Peyer's patch (tissue), 4 donors: ENCODE measurements around the gene NAV2. TPM values are rescaled to one million over a fixed set of nuclear protein-coding genes. Genes with fewer than 3 reads are reported as not detected.

Source experiments
- DNase-seq, 3 donors: peaks; one replicate each; pipeline ENCODE4 v3.0.0-alpha.2; 2017 to 2019
- H3K27ac ChIP-seq, 4 donors: fragments of 200-600 bp; sonication (generic); one replicate each; pipeline ENCODE4 v1.5.1; 2016 to 2019
- H3K27me3 ChIP-seq, 2 donors: fragments of 200-600 bp; sonication (generic); one replicate each; pipeline ENCODE4 v1.5.1; 2019
- H3K36me3 ChIP-seq, 3 donors: fragments of 200-600 bp; sonication (generic); one replicate each; pipeline ENCODE4 v1.5.1; 2016 to 2019
- H3K4me1 ChIP-seq, 4 donors: fragments of 200-600 bp; sonication (generic); one replicate each; pipeline ENCODE4 v1.5.1; 2016 to 2019
- H3K4me3 ChIP-seq, 4 donors: fragments of 200-600 bp; sonication (generic); 1 replicate in 3 of 4; 2 replicates in 1 of 4; pipeline ENCODE4 v1.5.1; 2016 to 2019; ENCODE audit warnings: mild to moderate bottlenecking in 1 of 4
- H3K9me3 ChIP-seq, 4 donors: fragments of 200-600 bp; sonication (generic); one replicate each; pipeline ENCODE4 v1.5.1; 2016 to 2019; ENCODE audit warnings: mild to moderate bottlenecking in 1 of 4
- CTCF ChIP-seq, 6 experiments: fragments of 450-650 bp in 4 of 6; fragments of 200-600 bp in 2 of 6; sonication (generic) in 1 of 6; IDR thresholded peaks; one replicate each; pipeline ENCODE4 v1.5.1; 2017 to 2019; ENCODE audit warnings: antibody characterized with exemption in 6 of 6, mild to moderate bottlenecking in 3 of 6, moderate library complexity in 1 of 6
- POLR2A ChIP-seq, 2 donors: fragments of 450-650 bp; IDR thresholded peaks; one replicate each; pipeline ENCODE4 v1.5.1; 2017; ENCODE audit warnings: antibody characterized with exemption in 2 of 2, mild to moderate bottlenecking in 2 of 2, moderate library complexity in 2 of 2
- total RNA-seq, 4 donors: library from RNA; depleted of rRNA; stranded (reverse); fragments of >200 nt; gene quantifications; one replicate each; pipeline ENCODE4 v1.1.0, GENCODE V29; 2016

Gene NAV2
- total RNA-seq, 4 donors from 2014 or later = 6.0 to 48.7 (median 20.1) TPM

- H3K4me1 ChIP-seq = peaks cover 0 to 7% (median 0%) of the 10 kb centered on the region in 4 donors
- no peaks in the 10 kb centered on the region for H3K36me3 ChIP-seq
- peak overlapping the region; percentile 5 to 58 (median 43) for H3K4me3 ChIP-seq
- TF ChIP-seq POLR2A (IDR thresholded peaks at IDR 0.05) = no peak
- peak in 5 of 6 experiments; percentile 38 to 84 (median 75) for TF ChIP-seq CTCF (IDR thresholded peaks at IDR 0.05)
- no peaks in the 10 kb centered on the region for H3K9me3 ChIP-seq
- H3K27me3 ChIP-seq = no peaks in the 10 kb centered on the region
- no peak overlapping the region for H3K27ac ChIP-seq
- peak; percentile 19 to 74 (median 65) for DNase-seq
Measured at GRCh38 chr11:20131788-20132666, 419.4 kb downstream of the NAV2 start.

- Histone ChIP-seq H3K27ac (no peak overlapping the region), H3K4me3 (peak overlapping the region in 1 of 4 donors; percentile 52), H3K36me3 (no peaks in the 10 kb centered on the region), H3K4me1 (peaks cover 0 to 7% (median 0%) of the 10 kb centered on the region in 4 donors), H3K27me3 (no peaks in the 10 kb centered on the region), H3K9me3 (no peaks in the 10 kb centered on the region)
- no peak for DNase-seq
- no peak for TF ChIP-seq POLR2A (IDR thresholded peaks at IDR 0.05)
- no peak for TF ChIP-seq CTCF (IDR thresholded peaks at IDR 0.05)
Measured at GRCh38 chr11:20132667-20133039, 420.0 kb downstream of the NAV2 start.

- Histone ChIP-seq H3K36me3 (no peaks in the 10 kb centered on the region), H3K27ac (no peak overlapping the region), H3K9me3 (no peaks in the 10 kb centered on the region), H3K4me1 (peaks cover 0 to 7% (median 0%) of the 10 kb centered on the region in 4 donors), H3K27me3 (no peaks in the 10 kb centered on the region), H3K4me3 (no peak overlapping the region)
- no peak for DNase-seq
- TF ChIP-seq POLR2A (IDR thresholded peaks at IDR 0.05) = no peak
- TF ChIP-seq CTCF (IDR thresholded peaks at IDR 0.05) = no peak
Measured at GRCh38 chr11:20134991-20135736, 422.5 kb downstream of the NAV2 start.

- TF ChIP-seq CTCF (IDR thresholded peaks at IDR 0.05) = no peak
- TF ChIP-seq POLR2A (IDR thresholded peaks at IDR 0.05) = no peak
- H3K27ac ChIP-seq = no peak overlapping the region
Measured at GRCh38 chr11:20137637-20138036, 425.0 kb downstream of the NAV2 start.

GRCh38 chr11:20138707-20139106 is 426.1 kb downstream of the NAV2 start:
- Histone ChIP-seq H3K27me3 (no peaks in the 10 kb centered on the region), H3K9me3 (no peaks in the 10 kb centered on the region), H3K27ac (no peak overlapping the region), H3K4me3 (no peak overlapping the region), H3K36me3 (no peaks in the 10 kb centered on the region), H3K4me1 (no peaks in the 10 kb centered on the region)
- no peak for DNase-seq
- TF ChIP-seq CTCF (IDR thresholded peaks at IDR 0.05) (no peak), POLR2A (IDR thresholded peaks at IDR 0.05) (no peak)

More at GRCh38 chr11:20137637-20138036, 425.0 kb downstream of the NAV2 start:
- Histone ChIP-seq H3K4me3 (no peak overlapping the region), H3K4me1 (no peaks in the 10 kb centered on the region), H3K36me3 (no peaks in the 10 kb centered on the region), H3K9me3 (no peaks in the 10 kb centered on the region), H3K27me3 (no peaks in the 10 kb centered on the region)
- no peak for DNase-seq
